ENCODE measurements around the gene PPP1R14B.

PPP1R14B gene

GRCh38 chr11:64246871-64247728 is at the start of gene PPP1R14B:
PPP1R14B (minus strand) TSS chr11:64246943; CDS start chr11:64246673, 270 bp downstream.
- FAIRE-seq (no peak), DNase-seq (ENCODE audit: insufficient read length, low spot score) (peak; percentile 89)
- no peak for TF ChIP-seq CTCF (IDR thresholded peaks at IDR 0.05; ENCODE audit: insufficient read depth, missing control alignments)

- TF ChIP-seq CTCF (IDR thresholded peaks at IDR 0.05; ENCODE audit: insufficient read depth, missing control alignments) = no peak
- no peak for FAIRE-seq
- no peak for DNase-seq (ENCODE audit: insufficient read length, low spot score)
Measured at GRCh38 chr11:64296236-64296635, 49.5 kb upstream of the PPP1R14B start.

GRCh38 chr11:64295760-64296159 is 49.0 kb upstream of the PPP1R14B start:
- no peak for DNase-seq (ENCODE audit: insufficient read length, low spot score)
- no peak for FAIRE-seq

GRCh38 chr11:64294774-64295173 is 48.0 kb upstream of the PPP1R14B start:
- TF ChIP-seq CTCF (IDR thresholded peaks at IDR 0.05; ENCODE audit: insufficient read depth, missing control alignments) = no peak
- no peak for FAIRE-seq

More at GRCh38 chr11:64295760-64296159, 49.0 kb upstream of the PPP1R14B start:
- TF ChIP-seq CTCF (IDR thresholded peaks at IDR 0.05; ENCODE audit: insufficient read depth, missing control alignments) = no peak

GRCh38 chr11:64292460-64293254 is 45.9 kb upstream of the PPP1R14B start:
- FAIRE-seq (no peak), DNase-seq (ENCODE audit: insufficient read length, low spot score) (no peak)
- TF ChIP-seq CTCF (IDR thresholded peaks at IDR 0.05; ENCODE audit: insufficient read depth, missing control alignments) = no peak

More at GRCh38 chr11:64294774-64295173, 48.0 kb upstream of the PPP1R14B start:
- no peak for DNase-seq (ENCODE audit: insufficient read length, low spot score)

- DNase-seq (ENCODE audit: insufficient read length, low spot score) (no peak), FAIRE-seq (no peak)
- TF ChIP-seq CTCF (IDR thresholded peaks at IDR 0.05; ENCODE audit: insufficient read depth, missing control alignments) = no peak
Measured at GRCh38 chr11:64291752-64292459, 45.2 kb upstream of the PPP1R14B start.

All from D721Med (cell line).